Duodenal mucosa (tissue), 2 donors: ENCODE results near the gene ATOSB.
A peak's percentile ranks its signal among the peaks of the same experiment; 100 is the strongest.

Source experiments
- H3K27ac ChIP-seq: one replicate; pipeline ENCODE4 v1.7.0; 2013; ENCODE audit warnings: low read depth, low read length
- H3K27me3 ChIP-seq, 2 donors: one replicate each; pipeline ENCODE4 v1.7.0; 2013; ENCODE audit warnings: low read length in 2 of 2, control low read depth in 1 of 2; ENCODE audit not compliant: insufficient read depth in 2 of 2, control insufficient read depth in 1 of 2
- H3K36me3 ChIP-seq, 2 donors: one replicate each; pipeline ENCODE4 v1.7.0; 2013; ENCODE audit warnings: low read length in 2 of 2, control low read depth in 1 of 2; ENCODE audit not compliant: insufficient read depth in 2 of 2, control insufficient read depth in 1 of 2
- H3K4me1 ChIP-seq, 2 donors: one replicate each; pipeline ENCODE4 v1.7.0; 2013; ENCODE audit warnings: low read length in 2 of 2, control low read depth in 1 of 2; ENCODE audit not compliant: insufficient read depth in 2 of 2, control insufficient read depth in 1 of 2
- H3K4me3 ChIP-seq, 2 donors: one replicate each; pipeline ENCODE4 v1.7.0; 2013; ENCODE audit warnings: low read length in 2 of 2, low read depth in 1 of 2
- H3K9ac ChIP-seq, 2 donors: one replicate each; pipeline ENCODE4 v1.7.0; 2013; ENCODE audit warnings: low read length in 2 of 2, low read depth in 1 of 2
- H3K9me3 ChIP-seq, 2 donors: one replicate each; pipeline ENCODE4 v1.7.0; 2013; ENCODE audit warnings: low read length in 2 of 2, control low read depth in 1 of 2; ENCODE audit not compliant: control insufficient read depth in 1 of 2

Gene ATOSB

DNA sequence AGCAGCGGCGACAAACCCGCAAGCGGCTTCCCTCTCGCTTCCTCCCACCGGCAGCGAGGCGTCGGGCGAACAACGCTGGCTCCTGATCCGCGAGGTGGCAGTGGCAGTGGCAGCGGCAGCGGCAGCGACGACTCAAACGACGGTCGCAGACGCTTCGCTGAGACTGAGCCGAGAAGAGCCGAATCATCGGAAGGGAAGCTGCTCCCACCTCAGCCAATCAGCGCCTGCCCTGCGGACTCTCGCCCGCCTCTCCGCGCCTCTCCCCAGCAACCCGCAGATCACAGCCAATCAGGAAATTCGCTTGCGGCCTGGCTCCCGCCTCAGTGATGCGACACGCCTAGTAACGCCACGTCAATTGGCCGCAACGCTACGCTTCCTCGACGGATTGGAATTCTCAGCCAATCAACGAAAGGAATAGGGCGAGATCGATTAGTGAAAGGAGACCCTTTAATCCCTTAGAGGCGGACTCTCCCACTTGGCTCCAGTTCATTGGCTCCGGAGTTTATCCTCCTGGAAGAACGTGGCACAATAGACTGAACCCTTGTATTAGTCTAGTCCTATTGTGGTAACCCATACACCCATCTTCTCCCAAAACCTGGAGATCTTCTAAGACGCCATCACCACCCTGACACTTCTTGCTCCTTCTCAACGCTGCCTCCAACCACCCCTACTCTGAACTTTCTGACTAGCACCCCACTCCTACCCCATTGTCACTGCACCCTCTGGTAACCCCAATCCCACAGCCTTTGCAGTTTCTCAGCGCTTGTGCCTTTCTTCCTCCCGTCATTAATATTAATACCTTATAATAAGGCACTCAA is 43.0 kb downstream of the ATOSB start, which contains the start of gene VCP:
Gene VCP (minus strand): TSS at position 165 of the 818 bp plus-strand sequence. CDS start 272 bp downstream, outside the sequence.
- Histone ChIP-seq H3K27me3 (no peaks in the 10 kb centered on the region), H3K36me3 (peaks cover 10 to 33% of the 10 kb centered on the region in 2 donors), H3K9ac (peak within 1 kb of the TSS; percentile 93 to 95), H3K4me3 (peak within 1 kb of the TSS; percentile 76 to 92), H3K4me1 (peaks cover 34 to 38% of the 10 kb centered on the region in 2 donors), H3K27ac (peak within 1 kb of the TSS; percentile 100), H3K9me3 (no peaks in the 10 kb centered on the region)

DNA sequence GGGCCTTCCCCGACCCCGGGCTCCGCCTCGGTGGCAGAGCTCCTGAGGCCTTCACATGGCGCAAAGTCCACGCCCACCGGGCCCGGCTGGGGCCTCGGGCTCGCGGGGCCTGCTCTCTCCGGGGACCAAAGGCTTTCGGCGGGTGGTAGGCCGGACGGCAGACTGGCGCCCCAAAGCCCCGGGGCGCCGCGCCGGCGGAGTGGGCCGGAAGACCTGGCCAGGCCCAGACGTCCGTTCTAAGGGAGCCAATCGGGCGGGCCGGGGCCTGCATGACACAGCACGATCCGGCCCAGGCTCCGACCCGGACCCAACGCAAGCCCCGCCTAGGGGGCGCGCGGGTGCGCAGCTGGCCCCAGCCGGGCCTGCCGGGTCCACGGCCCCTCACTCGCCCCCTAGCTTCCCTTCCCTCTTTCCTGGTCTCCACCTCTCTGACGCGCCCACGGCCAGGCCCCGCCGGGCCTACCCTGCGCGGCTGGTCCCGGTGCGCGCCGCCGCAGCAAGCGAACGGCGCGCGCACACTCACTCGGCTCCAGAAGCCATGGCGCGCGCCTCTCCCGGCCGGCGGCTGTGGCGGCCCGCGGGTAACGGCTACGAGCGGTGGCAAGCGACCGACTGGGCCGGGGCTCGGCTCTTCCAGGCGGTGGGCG is 43.7 kb downstream of the ATOSB start:
- Histone ChIP-seq H3K4me1 (peaks cover 37 to 38% of the 10 kb centered on the region in 2 donors), H3K4me3 (peak overlapping the region; percentile 76 to 92), H3K9me3 (no peaks in the 10 kb centered on the region), H3K27ac (peak overlapping the region; percentile 100), H3K36me3 (peaks cover 17 to 41% of the 10 kb centered on the region in 2 donors), H3K9ac (peak overlapping the region; percentile 93 to 95), H3K27me3 (no peaks in the 10 kb centered on the region)

DNA sequence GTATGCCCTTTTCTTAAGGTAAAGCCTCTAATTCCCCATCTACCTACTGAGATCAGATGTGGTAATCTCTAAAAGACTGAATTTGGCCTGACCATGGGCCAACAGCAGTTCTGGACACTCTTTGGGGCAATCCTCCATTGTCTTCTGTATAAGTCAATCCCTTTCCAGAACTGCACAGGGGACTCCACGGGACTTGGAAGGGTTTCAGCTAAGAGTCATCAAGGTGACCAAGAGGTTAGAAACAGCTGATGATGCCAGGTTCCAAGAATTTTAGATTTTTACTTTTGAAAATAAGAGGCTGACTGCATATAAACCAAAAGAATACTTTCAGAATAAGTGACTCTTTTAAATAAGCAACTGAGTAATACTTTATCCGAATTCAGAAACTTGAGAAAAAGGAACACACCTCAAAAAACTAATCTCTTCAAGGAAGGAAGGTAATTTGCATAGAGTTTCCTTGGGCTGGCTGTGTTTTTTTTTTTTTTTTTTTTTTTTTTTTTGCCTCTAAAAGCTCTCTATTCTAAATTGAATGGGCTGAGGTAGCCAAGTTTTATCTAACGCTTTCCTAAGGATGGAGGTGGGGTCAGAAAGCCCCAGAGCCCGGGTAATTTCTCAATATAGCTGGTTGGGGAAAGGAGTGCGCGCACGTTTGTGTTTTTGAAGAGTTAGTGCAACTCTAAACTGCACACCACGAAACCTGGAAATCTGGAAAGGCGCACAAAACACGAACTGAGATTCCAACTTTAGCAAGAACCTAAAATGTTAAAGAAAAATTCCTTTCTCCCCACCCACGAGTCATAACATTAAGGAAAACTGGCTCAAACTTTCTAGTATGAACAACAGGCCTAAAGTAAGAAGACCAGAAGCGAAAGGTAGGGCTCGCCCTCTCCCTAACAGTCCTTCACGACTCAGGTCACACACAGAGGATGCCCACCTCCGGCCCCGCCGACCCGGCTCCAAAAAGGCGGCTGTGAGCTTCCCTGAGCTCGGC is 44.5 kb downstream of the ATOSB start:
- H3K4me1 ChIP-seq, result peaks cover 37 to 38% of the 10 kb centered on the region in 2 donors
- peaks cover 23 to 46% of the 10 kb centered on the region in 2 donors for H3K36me3 ChIP-seq
- H3K27me3 ChIP-seq, result no peaks in the 10 kb centered on the region
- H3K27ac ChIP-seq, result peak overlapping the region; percentile 100
- no peaks in the 10 kb centered on the region for H3K9me3 ChIP-seq
- H3K4me3 ChIP-seq, result peak overlapping the region; percentile 76 to 92
- H3K9ac ChIP-seq, result peak overlapping the region; percentile 93 to 95

DNA sequence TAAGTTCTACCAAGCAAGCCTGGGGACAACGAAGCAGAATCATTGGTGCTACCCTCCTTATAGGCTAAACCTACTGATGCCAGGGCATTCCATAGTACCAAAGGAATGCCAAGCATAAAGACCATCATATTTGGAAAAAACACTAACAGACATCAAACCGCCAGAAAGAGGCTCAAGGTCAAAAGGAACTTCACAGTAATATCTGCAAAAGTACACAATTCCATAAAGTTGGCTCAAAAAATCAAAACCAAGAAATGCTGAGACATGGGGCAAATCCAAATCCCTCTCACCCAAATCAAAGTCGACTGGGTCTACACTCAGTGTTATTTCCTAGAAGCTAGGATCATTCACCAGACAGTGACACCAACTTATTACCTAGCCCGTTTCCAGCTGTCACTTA is 46.6 kb downstream of the ATOSB start:
- Histone ChIP-seq H3K4me1 (peaks cover 37 to 38% of the 10 kb centered on the region in 2 donors), H3K4me3 (peak overlapping the region in 1 of 2 donors; percentile 23), H3K36me3 (peaks cover 38 to 50% of the 10 kb centered on the region in 2 donors), H3K27ac (no peak overlapping the region), H3K27me3 (no peaks in the 10 kb centered on the region), H3K9me3 (no peaks in the 10 kb centered on the region), H3K9ac (no peak overlapping the region)

DNA sequence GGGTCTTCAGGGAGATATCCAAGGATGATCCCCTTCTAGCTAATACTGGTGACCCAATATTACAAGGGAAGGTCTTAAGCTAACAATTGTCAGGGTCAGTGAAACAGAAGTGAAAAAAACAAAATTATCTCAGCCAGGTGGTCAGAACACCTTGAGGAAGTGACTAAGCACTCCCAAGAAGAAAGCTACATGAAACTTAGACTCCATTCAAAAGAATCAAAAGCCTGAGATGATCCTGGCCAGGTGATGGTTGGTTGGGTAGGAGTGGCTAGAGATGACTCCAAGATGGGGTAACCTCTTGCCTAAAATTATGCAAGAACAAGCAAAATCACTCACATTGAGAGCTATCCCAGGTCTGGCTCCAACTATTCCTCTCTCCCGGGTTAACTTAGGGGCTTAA is 48.6 kb downstream of the ATOSB start:
- Histone ChIP-seq H3K27me3 (no peaks in the 10 kb centered on the region), H3K9me3 (no peaks in the 10 kb centered on the region), H3K4me1 (peaks cover 28 to 31% of the 10 kb centered on the region in 2 donors), H3K36me3 (peaks cover 57 to 66% of the 10 kb centered on the region in 2 donors), H3K4me3 (no peak overlapping the region), H3K9ac (no peak overlapping the region), H3K27ac (no peak overlapping the region)

DNA sequence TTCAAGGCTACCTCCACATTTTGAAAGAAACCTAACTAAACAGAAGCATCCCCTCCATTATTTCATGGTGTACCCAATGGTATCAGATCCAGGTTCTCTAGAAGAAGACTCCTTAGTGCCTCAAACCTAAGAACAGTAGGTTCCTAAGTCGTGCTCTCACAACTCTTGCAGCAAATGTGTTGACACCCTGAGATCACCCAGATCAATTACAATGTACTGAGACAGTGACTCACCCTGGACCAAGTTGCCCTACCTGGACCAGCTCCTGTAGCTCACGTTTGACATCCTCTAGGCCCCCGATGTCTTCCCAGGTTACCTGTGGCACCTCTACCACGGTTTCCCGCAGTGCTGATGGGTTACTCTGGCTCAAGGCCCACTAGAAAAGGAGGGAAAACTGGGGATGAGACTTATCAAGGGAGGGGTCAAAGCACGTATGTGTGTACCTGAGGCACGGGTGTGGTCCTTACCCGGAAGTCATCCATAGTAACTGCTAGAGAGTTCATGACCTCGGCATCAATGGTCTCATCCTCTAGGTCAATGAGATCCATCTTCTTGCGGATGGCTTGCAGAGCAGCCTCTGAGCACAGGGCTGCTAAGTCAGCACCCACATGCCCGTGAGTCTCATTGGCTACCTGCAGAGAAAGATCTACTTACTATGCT is 55.0 kb downstream of the ATOSB start:
- no peaks in the 10 kb centered on the region for H3K27me3 ChIP-seq
- H3K9me3 ChIP-seq, result no peaks in the 10 kb centered on the region
- no peak overlapping the region for H3K4me3 ChIP-seq
- H3K4me1 ChIP-seq, result no peaks in the 10 kb centered on the region
- peaks cover 92 to 99% of the 10 kb centered on the region in 2 donors for H3K36me3 ChIP-seq
- H3K27ac ChIP-seq, result no peak overlapping the region
- no peak overlapping the region for H3K9ac ChIP-seq

GRCh38 chr9:35059438-35059837 is 56.2 kb downstream of the ATOSB start:
- Histone ChIP-seq H3K9ac (no peak overlapping the region), H3K27ac (no peak overlapping the region), H3K9me3 (no peaks in the 10 kb centered on the region), H3K27me3 (no peaks in the 10 kb centered on the region), H3K4me3 (no peak overlapping the region), H3K36me3 (peaks cover 81 to 100% of the 10 kb centered on the region in 2 donors), H3K4me1 (no peaks in the 10 kb centered on the region)

- Histone ChIP-seq H3K36me3 (peaks cover 63 to 83% of the 10 kb centered on the region in 2 donors), H3K4me3 (no peak overlapping the region), H3K27ac (no peak overlapping the region), H3K9me3 (no peaks in the 10 kb centered on the region), H3K27me3 (no peaks in the 10 kb centered on the region), H3K9ac (no peak overlapping the region), H3K4me1 (no peaks in the 10 kb centered on the region)
Observed at GRCh38 chr9:35057271-35057620, 58.4 kb downstream of the ATOSB start.

- H3K9me3 ChIP-seq, result no peaks in the 10 kb centered on the region
- H3K27me3 ChIP-seq, result no peaks in the 10 kb centered on the region
- H3K9ac ChIP-seq, result no peak overlapping the region
- H3K4me3 ChIP-seq, result no peak overlapping the region
- no peaks in the 10 kb centered on the region for H3K4me1 ChIP-seq
- H3K27ac ChIP-seq, result no peak overlapping the region
- peaks cover 61 to 81% of the 10 kb centered on the region in 2 donors for H3K36me3 ChIP-seq
Observed at GRCh38 chr9:35056571-35057270, 58.9 kb downstream of the ATOSB start.
